ENCODE results near the gene SARM1. TPM values are rescaled to one million over a fixed set of nuclear protein-coding genes. Genes with fewer than 3 reads are reported as not detected.

The SARM1 gene
- total and polyA plus RNA-seq, 2 of the 8 experiments (the other 6 are each of a cell fraction or from before 2014, with no cell fraction given) = 5.8 to 9.2 TPM

- TF ChIP-seq GABPA (IDR thresholded peaks at IDR 0.05; ENCODE audit: borderline replicate concordance, insufficient read depth, low read length) (peak; percentile 96), CEBPB (IDR thresholded peaks at IDR 0.05; ENCODE audit: low read depth, low read length) (no peak), CREB1 (IDR thresholded peaks at IDR 0.05) (peak; percentile 96), BRCA1 (IDR thresholded peaks at IDR 0.05; ENCODE audit: low read depth, low read length) (no peak; the same call in 1 of the 2 replicates), PHF8 (conservative IDR thresholded peaks at IDR 0.05; ENCODE audit: low read depth, low read length) (peak; percentile 61; the same call in 1 of the 2 replicates), EGR1 (IDR thresholded peaks at IDR 0.05; ENCODE audit: borderline replicate concordance, low read depth, low read length) (peak; percentile 88), NRF1 (IDR thresholded peaks at IDR 0.05; ENCODE audit: low read depth, low read length) (no peak), TEAD4 (IDR thresholded peaks at IDR 0.05; ENCODE audit: low read depth, low read length) (peak; percentile 33; the same call in 1 of the 2 replicates), SAP30 (IDR thresholded peaks at IDR 0.05; ENCODE audit: insufficient read depth, insufficient replicate concordance, low read length) (peak; percentile 15), TAF1 (IDR thresholded peaks at IDR 0.05; ENCODE audit: low read depth, low read length) (peak; percentile 70), TCF12 (IDR thresholded peaks at IDR 0.05; ENCODE audit: low read depth, low read length) (peak; percentile 58; the same call in 1 of the 2 replicates), SIN3A (conservative IDR thresholded peaks at IDR 0.05 in 1 of 2, IDR thresholded peaks at IDR 0.05 in 1 of 2; ENCODE audit: low read depth in 1 of 2, low read length in 2 of 2) (peak; percentile 87 to 96; a peak in 2 of 4 replicates), GTF2F1 (IDR thresholded peaks at IDR 0.05; ENCODE audit: borderline replicate concordance, low read depth, low read length) (no peak), ASH2L (IDR thresholded peaks at IDR 0.05; ENCODE audit: low read length) (peak; percentile 40), CHD2 (IDR thresholded peaks at IDR 0.05; ENCODE audit: low read length) (peak; percentile 91), KDM1A (IDR thresholded peaks at IDR 0.05; ENCODE audit: borderline replicate concordance, low read length) (no peak), SP1 (IDR thresholded peaks at IDR 0.05; ENCODE audit: low read depth, low read length) (peak; percentile 62; the same call in 1 of the 2 replicates), POLR2A (IDR thresholded peaks at IDR 0.05; ENCODE audit: control extremely low read depth in 1 of 2, low read depth in 2 of 2, low read length in 2 of 2) (peak in 1 of 2 experiments; percentile 64; a peak in 2 of 3 replicates), NANOG (IDR thresholded peaks at IDR 0.05; ENCODE audit: insufficient read depth, low read depth, low read length, poor library complexity, severe bottlenecking) (peak; percentile 19), KDM4A (IDR thresholded peaks at IDR 0.05; ENCODE audit: low read depth, low read length, severe bottlenecking) (peak; percentile 83), MAX (IDR thresholded peaks at IDR 0.05) (peak; percentile 40; the same call in 1 of the 2 replicates), EZH2 (IDR thresholded peaks at IDR 0.05; ENCODE audit: low read depth, low read length, severe bottlenecking) (no peak), BACH1 (IDR thresholded peaks at IDR 0.05; ENCODE audit: low read length) (no peak), CHD1 (IDR thresholded peaks at IDR 0.05; ENCODE audit: low read depth, low read length) (no peak)
Observed at GRCh38 chr17:28335201-28335958, 36.1 kb upstream of the SARM1 start, which contains the start of the genes IFT20 and TNFAIP1 (continued).

Data from H1 (cell line).